GM18526 (cell line): ENCODE data around the gene IQCB1.

Source experiments
- POLR2A ChIP-seq: IDR thresholded peaks from 3 replicates; pipeline ENCODE4 v1.6.1; 2011; ENCODE audit not compliant: insufficient read length; ENCODE audit errors: extremely low read depth

IQCB1 gene

GRCh38 chr3:121724130-121724529 is 110.7 kb downstream of the IQCB1 start:
- no peak for TF ChIP-seq POLR2A

- no peak for TF ChIP-seq POLR2A
Observed at GRCh38 chr3:121723485-121723884, 111.4 kb downstream of the IQCB1 start.

- TF ChIP-seq POLR2A, result no peak
Observed at GRCh38 chr3:121722411-121722810, 112.4 kb downstream of the IQCB1 start.

- no peak for TF ChIP-seq POLR2A
Observed at GRCh38 chr3:121720163-121720562, 114.7 kb downstream of the IQCB1 start.
